ENCODE measurements around the gene KLK1.

KLK1 gene

GRCh38 chr19:50823389-50824042, at the start of gene KLK1:
Gene KLK1 (minus strand): TSS chr19:50823787. CDS start chr19:50823748, 39 bp downstream.
- DNase-seq = no peak

GRCh38 chr19:50873056-50873455, 49.5 kb upstream of the KLK1 start, which contains the start of gene KLK2:
Gene KLK2 (plus strand): TSS chr19:50873439. CDS start chr19:50873474, 35 bp downstream.
- DNase-seq = no peak

- DNase-seq = no peak
Observed at GRCh38 chr19:50870417-50871089, 47.0 kb upstream of the KLK1 start.

- no peak for DNase-seq
Observed at GRCh38 chr19:50869479-50869878, 45.9 kb upstream of the KLK1 start.

GRCh38 chr19:50861496-50862286, 38.1 kb upstream of the KLK1 start:
- DNase-seq = no peak

- DNase-seq = no peak
Observed at GRCh38 chr19:50861010-50861409, 37.4 kb upstream of the KLK1 start.

- no peak for DNase-seq
Observed at GRCh38 chr19:50859849-50860248, 36.3 kb upstream of the KLK1 start.

GRCh38 chr19:50858886-50859285, 35.3 kb upstream of the KLK1 start:
- no peak for DNase-seq

GRCh38 chr19:50857366-50857765, 33.8 kb upstream of the KLK1 start:
- DNase-seq = no peak

- no peak for DNase-seq
Observed at GRCh38 chr19:50854636-50855410, 31.2 kb upstream of the KLK1 start, which contains the start of gene KLK3. Gene KLK3 (plus strand): TSS chr19:50854915. CDS start chr19:50854956, 41 bp downstream.

- no peak for DNase-seq
Observed at GRCh38 chr19:50851620-50852019, 28.0 kb upstream of the KLK1 start.

GRCh38 chr19:50850738-50851137, 27.2 kb upstream of the KLK1 start:
- DNase-seq = no peak

- DNase-seq = no peak
Observed at GRCh38 chr19:50844296-50844935, 20.8 kb upstream of the KLK1 start.

- DNase-seq = no peak
Observed at GRCh38 chr19:50843701-50844221, 20.2 kb upstream of the KLK1 start.

GRCh38 chr19:50843205-50843604, 19.6 kb upstream of the KLK1 start:
- DNase-seq = no peak

- DNase-seq = no peak
Observed at GRCh38 chr19:50842130-50842529, 18.5 kb upstream of the KLK1 start.

GRCh38 chr19:50839712-50840655, 16.4 kb upstream of the KLK1 start:
- no peak for DNase-seq

GRCh38 chr19:50838239-50838638, 14.7 kb upstream of the KLK1 start:
- no peak for DNase-seq

- DNase-seq = no peak
Observed at GRCh38 chr19:50837300-50837699, 13.7 kb upstream of the KLK1 start.

- DNase-seq = no peak
Observed at GRCh38 chr19:50836543-50837195, 13.1 kb upstream of the KLK1 start.

All from CD4-positive, alpha-beta T cell treated with Interleukin-4 for 1 hour (primary cell).